ENCODE results near the gene ZBTB7C.

Gene ZBTB7C

DNA sequence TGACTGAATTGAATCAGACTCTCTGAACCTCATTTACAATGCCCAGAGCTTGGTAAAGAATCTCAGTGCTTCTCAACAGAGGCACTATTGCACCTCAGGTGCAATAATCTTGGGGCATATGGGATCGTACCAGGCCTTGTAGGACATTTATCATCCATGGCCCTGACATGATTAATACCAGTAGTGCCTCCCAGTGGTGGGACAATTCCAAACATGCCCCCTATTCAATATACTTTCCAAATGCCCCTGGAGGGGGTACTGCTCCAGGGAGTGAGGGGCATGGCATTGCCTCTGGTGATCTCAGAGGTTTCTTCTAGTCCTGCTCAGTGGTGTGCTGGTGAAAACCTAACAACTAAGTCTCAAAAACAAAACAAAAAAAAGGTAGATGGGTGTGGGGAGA is 303.9 kb downstream of the ZBTB7C start:
- no peak for DNase-seq

DNA sequence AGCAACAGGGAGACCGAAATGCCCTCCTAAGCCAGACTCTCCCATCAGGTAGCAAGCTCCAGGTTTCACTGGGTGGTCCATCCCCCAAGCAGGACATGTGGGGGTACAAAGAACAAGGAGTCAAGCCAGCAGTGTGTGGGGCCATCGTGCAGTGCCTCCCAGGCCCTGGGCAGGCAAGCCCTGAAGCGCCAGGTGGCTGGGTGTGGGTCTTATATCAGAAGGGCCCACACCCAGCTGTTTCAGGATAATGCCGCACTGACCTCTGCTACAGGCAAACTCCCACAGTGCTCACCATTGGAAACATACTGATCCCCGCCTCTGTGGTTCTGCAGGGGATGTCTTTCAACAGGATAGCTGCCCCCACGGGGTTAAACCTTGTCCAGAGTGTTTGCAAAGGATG is 304.5 kb downstream of the ZBTB7C start:
- DNase-seq = no peak

- DNase-seq = no peak
Observed at GRCh38 chr18:48100651-48101165, 308.5 kb downstream of the ZBTB7C start.

- DNase-seq = no peak
Observed at GRCh38 chr18:48100165-48100575, 309.0 kb downstream of the ZBTB7C start.

DNA sequence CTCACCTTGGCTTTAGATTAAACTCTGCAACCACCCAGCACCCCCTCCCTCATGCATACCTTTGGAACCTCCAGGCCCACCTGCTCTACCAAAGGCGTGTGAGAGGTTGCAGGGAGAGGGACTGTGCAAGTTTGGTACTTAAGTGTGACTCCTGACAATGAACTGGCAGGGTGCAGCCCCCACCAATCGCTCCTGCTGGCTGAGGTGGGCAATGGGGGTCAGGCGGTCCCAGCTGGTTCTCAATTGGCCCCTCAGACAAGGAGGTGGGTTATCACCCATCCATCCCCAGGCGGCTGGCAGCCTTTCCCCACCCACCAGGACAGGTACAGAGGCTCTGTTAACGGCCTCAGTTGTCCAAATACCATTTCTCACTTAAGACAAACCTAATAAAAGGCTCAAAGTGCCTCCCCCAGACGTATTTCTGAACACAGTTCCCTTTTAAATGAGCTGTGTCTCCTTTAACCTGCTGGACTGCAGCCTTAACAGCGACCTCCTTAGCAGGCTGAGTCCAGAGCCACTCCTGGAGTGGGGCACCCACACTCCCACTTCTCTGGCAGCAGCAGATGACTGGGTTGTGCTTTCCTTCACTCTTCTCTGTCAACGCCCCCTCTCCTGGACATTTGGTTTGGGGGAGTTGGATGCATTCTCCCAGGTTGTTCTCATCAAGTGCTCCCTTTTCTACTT is 309.6 kb downstream of the ZBTB7C start:
- no peak for DNase-seq

DNA sequence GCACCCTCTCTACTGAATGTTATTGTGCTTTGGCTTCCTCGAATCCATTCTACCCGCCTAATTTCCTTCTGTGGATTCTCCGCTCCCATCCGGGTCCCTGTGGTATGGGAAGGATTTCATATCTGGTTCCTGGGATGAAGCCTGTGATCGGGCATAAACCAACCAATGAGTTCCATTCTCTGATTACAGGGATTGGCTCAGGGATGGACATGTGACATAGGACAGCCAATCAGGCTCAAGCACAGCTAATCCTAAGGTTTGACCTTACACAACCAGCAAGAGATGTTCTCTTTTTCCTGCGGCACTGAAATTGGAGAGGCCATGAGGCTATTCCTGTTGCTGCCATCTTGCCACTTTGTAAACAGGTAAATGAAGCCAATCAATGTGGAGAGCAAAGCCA is 310.6 kb downstream of the ZBTB7C start:
- DNase-seq = no peak

DNA sequence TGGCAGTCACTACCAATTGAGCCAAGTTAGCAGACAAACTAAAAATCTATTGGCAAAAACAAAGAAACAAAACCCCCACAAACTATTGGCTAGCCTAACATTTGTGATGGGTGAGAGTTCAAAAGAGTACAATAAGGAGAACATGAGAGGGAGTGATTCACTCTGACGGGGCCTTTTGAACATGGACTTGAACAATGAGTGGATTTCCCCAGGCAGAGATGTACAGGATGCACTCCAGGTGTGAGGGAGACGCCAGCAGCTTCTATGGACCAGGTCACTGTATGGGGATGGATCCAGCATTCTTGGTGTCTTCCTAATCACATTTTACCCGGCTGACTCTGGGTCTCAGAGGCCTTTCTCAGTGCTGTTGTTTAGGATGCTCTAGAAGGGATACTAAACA is 311.2 kb downstream of the ZBTB7C start:
- DNase-seq = no peak

DNA sequence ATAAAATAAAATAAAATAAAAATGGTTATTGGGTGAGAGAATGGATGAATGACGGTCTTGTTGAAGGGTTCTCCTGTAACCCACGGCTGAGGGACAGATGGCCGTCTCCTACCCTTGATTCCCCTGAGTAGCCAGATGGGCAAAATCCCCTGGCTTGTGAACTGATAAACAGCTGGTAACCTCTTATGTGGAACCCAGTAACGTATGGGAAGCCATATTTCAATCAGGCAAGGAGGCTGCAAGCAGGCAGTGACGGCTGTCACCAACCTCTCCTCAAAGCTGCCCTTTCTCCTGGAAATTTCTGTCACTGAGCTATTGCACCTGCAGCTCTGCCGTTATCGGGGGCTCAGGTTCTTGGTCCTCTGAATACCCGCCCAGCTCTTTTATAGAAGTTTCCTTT is 313.5 kb downstream of the ZBTB7C start:
- DNase-seq = no peak

- DNase-seq = no peak
Observed at GRCh38 chr18:48093104-48093503, 316.1 kb downstream of the ZBTB7C start.

DNA sequence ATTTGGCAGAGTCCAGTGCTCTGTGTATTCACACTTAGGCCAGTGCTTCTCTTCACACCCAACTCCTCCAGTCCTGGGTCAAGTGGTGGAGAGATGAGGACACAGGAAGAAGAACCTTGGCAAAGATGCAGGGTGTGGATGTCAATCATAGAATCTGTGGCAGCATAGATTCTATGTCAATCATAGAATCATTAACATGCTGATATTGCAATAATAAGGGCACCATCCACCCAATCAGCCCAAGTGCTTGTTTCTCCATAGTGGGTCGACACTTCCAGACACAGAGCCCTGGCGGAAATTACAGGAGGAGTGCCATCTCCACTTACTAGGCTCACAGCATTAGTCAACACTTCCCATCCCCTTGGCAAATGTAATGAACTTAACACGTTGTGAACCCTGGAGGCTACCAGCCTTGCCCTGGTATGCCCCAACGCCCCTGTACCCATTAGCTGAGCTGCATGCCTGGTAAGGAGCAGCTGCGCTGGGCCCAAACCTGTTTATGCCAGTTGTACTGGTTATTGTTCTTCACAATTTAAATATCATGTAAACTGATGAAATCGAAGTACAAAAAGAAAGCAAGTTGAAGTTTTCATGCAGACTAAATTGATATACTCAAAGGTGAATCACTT is 317.2 kb downstream of the ZBTB7C start:
- DNase-seq = no peak

GRCh38 chr18:48090702-48091101 is 318.5 kb downstream of the ZBTB7C start:
- no peak for DNase-seq

DNA sequence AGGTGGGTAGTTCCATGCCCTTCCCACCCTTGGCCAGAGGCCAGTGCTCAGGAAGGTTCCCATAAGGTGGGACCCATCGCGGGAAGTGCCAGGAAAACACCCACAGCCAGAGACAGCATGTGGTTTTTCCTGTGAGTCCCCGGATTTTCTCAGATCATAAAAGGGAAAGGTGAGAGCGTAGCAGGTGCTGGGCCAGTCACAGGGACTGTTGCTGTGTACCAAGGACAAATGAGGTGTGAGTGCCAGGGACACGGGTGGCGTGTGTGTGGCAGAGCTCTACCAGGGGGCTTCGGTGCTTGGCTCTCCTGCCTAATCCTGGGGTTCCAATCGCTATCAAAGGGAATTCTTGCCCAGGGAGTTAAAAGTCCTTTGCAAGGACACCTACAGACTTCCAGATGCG is 319.2 kb downstream of the ZBTB7C start:
- no peak for DNase-seq

- DNase-seq = no peak
Observed at GRCh38 chr18:48085781-48086487, 323.2 kb downstream of the ZBTB7C start.

- DNase-seq = no peak
Observed at GRCh38 chr18:48084858-48085257, 324.3 kb downstream of the ZBTB7C start.

DNA sequence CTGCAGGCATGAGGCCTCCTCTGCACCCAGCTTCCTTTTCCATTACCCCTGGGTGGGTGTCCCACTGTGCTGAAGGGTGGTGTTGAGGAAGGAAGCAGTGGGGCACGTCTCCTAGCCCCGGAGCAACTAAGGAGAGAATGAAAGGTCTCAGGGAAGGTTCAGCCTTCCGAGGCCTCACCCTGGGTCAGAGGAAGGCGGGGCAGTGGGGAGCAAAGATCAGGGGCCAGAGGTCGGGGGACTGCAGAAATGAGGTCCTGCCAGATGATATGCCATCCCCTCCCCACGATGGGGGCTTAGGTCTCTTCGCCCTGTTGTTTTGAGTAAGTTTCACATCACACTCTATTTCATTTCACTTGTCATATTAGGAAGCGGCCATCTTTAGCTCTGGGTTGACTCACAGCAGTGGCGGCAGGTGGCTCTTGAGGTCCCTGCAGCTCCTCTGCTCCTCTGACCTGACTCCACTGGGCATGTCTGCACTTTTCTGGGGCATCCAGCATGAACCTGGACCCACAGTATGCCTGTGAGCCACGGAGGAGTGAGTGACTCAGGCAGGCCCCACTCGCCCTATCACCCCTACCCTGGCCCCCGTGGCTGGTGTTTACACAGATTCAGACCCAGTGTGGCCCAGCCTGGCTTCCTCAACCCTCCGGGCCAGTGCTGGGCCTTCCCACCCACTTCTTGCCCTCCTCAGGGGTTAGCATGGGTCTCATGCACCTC is 325.0 kb downstream of the ZBTB7C start:
- DNase-seq = no peak

GRCh38 chr18:48080546-48080945 is 328.6 kb downstream of the ZBTB7C start:
- DNase-seq = no peak

DNA sequence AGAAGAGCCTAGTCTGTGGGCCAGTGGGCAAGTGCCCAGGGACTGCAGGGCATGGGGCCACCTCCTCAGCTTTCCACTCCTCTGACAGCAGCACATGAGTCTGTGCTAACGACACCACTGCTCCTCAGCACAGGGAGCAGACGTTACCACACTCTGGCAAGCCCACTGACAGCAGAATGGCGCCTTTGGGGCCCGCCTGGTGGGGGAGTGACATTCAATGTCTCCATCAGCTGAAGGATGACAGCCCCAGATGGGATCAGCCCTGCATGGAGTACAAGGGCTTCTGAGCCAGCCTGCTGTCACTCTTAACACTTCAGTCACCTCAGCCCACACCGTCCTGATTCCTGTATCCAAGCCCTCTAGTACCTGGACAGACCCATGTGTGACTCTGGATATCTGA is 329.3 kb downstream of the ZBTB7C start:
- DNase-seq = no peak

GRCh38 chr18:48078448-48078847 is 330.7 kb downstream of the ZBTB7C start:
- no peak for DNase-seq

GRCh38 chr18:48077291-48077690 is 331.9 kb downstream of the ZBTB7C start:
- no peak for DNase-seq

GRCh38 chr18:48076461-48076860 is 332.7 kb downstream of the ZBTB7C start:
- no peak for DNase-seq

DNA sequence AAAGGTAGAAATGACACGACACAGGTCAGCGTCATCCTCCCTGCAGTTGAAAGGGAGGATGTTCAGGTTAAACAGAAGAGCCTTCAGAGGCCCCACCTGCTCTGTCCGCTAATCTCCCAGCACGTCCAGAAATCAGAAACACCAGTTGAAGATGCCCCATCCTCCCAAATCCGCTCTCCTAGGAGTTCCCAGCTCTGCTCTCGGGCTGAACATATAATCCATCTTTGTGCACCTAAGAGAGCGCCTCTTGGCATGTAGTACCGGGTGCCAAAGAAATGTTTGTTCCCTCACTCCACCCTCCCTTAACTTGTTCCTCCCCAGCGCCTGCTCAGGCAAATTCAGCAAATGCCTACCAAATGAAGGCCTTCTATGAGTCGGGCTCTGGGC is 333.5 kb downstream of the ZBTB7C start:
- no peak for DNase-seq

DNA sequence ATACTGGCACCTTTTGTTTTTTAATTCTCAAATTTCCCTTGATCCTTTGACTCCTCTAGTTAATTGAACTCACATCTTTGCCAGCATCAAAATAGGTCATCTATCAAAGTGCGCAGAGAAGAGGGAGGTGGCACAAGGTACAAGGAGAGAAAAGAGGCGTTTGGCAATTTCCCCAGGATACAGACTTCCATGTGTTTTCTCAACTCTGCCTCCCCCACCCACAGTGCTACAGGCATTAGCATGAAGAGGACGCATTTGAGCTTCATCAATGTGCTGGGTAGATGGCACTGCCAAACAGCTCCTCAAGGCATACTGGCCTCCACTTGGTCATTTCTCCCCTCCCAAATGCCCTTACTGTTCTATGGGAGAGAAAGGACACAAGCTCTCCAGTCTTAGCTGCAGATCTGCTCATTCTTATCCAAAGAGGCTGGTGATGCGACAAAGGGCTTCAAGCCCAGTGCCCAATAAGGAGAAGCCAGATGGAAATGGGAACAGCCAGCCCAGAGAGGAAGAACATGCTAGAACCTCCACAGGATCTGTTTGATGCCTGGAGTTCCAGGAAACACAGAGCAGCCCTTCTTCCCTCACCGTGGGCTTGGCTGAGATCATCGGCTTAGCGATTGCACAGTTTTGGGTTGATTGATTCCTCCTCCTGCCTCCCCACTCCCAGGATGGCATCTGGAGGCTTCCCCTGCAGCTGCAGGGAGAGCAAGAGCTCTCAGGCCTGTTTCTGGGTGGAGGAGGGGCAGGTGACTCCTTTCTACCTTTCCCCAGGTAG is 334.1 kb downstream of the ZBTB7C start:
- no peak for DNase-seq

Measured in Kasumi-1 (cell line).